ENCODE measurements around the gene DNM3.

The DNM3 gene

DNA sequence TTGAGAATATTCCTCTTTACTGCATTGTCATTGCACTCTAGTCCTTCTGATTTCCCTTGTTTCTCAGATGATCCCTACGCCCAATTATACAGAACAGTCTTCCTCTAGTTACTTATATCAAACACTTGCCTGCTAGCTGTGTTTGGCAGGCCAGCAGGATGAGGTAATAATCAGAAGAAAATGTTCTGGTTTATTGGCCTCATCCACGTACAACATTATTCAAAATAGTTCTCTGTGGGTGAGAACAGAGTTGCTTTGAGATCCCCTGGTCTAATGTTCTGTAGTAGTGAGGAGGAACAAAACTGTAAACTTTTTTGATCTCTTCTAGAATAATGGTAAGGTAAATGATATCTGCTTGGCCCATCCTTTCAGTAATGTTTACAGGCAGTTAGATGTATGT, 556.9 kb downstream of the DNM3 start:
- Histone ChIP-seq H3K36me3 (replicated peaks) (no peaks in the 10 kb centered on the region), H3K27me3 (replicated peaks) (no peaks in the 10 kb centered on the region), H3K4me3 (ENCODE audit: low read depth, low read length) (no peak overlapping the region), H3K27ac (no peak overlapping the region)
- in situ Hi-C loops (cut with HindIII; ENCODE audit: low pct_ligation_motif_present, low sequenced_read_pairs) = no loop called here
- TF ChIP-seq CTCF (IDR thresholded peaks at IDR 0.05; ENCODE audit: low read depth, low read length, missing control alignments) = no peak
- no peak for DNase-seq

DNA sequence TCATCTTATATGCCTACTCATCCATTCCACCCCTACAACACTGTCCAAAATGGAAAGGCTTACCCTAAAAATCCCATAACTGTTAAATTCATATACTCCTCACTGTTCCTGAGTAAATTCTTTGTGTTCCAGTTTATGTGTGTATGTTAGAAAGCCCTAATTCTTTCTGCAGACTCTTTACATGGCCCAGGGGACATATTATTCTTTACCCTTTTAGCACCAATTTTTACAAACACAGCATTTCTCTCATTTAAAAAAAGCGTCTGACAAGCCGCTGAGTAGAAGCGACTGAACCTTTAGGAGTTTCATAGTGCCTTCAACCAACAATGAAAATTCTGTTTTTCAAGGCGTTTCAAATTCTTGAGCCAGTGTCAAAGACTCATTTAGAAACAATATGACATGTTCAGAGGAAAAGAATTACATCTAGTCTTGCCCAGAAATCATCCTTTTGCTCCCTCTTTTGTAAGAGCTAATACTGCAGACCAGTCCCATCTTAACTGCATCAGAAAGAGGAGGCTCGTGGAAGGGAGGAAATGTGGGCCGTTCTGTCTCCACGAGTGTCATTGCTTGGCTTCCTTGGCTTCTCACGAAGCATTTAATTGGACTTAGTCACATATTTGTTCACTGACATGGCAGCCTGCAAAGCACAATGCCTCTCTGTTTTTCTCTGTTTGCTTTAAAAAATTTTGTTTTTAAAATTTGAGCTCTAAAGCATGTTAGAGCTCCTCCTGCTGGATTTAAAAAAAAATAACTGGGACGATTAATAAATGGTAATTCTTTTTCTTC, 557.9 kb downstream of the DNM3 start:
- no peaks in the 10 kb centered on the region for H3K36me3 ChIP-seq (replicated peaks)
- no peaks in the 10 kb centered on the region for H3K27me3 ChIP-seq (replicated peaks)
- peak; percentile 94 for DNase-seq
- in situ Hi-C loops (cut with HindIII; ENCODE audit: low pct_ligation_motif_present, low sequenced_read_pairs) = no loop called here
- peak overlapping the region; percentile 66 for H3K27ac ChIP-seq
- no peak overlapping the region for H3K4me3 ChIP-seq (ENCODE audit: low read depth, low read length)
- peak; percentile 31 for TF ChIP-seq CTCF (IDR thresholded peaks at IDR 0.05; ENCODE audit: low read depth, low read length, missing control alignments)

- in situ Hi-C loops (cut with HindIII; ENCODE audit: low pct_ligation_motif_present, low sequenced_read_pairs) = loop anchor here (25.0 kb wide), 1 partner anchor 388 kb away; no protein-coding TSS in a partner anchor
- Histone ChIP-seq H3K27ac (no peak overlapping the region), H3K27me3 (replicated peaks) (no peaks in the 10 kb centered on the region)
Measured at GRCh38 chr1:172399756-172400721, 558.7 kb downstream of the DNM3 start.

GRCh38 chr1:172400722-172401105, 559.4 kb downstream of the DNM3 start:
- H3K4me3 ChIP-seq (ENCODE audit: low read depth, low read length) = no peak overlapping the region
- in situ Hi-C loops (cut with HindIII; ENCODE audit: low pct_ligation_motif_present, low sequenced_read_pairs) = loop anchor here (25.0 kb wide), 1 partner anchor 388 kb away; no protein-coding TSS in a partner anchor
- no peak overlapping the region for H3K27ac ChIP-seq

More at GRCh38 chr1:172399756-172400721, 558.7 kb downstream of the DNM3 start:
- no peak for TF ChIP-seq CTCF (IDR thresholded peaks at IDR 0.05; ENCODE audit: low read depth, low read length, missing control alignments)
- no peaks in the 10 kb centered on the region for H3K36me3 ChIP-seq (replicated peaks)
- no peak overlapping the region for H3K4me3 ChIP-seq (ENCODE audit: low read depth, low read length)
- no peak for DNase-seq

DNA sequence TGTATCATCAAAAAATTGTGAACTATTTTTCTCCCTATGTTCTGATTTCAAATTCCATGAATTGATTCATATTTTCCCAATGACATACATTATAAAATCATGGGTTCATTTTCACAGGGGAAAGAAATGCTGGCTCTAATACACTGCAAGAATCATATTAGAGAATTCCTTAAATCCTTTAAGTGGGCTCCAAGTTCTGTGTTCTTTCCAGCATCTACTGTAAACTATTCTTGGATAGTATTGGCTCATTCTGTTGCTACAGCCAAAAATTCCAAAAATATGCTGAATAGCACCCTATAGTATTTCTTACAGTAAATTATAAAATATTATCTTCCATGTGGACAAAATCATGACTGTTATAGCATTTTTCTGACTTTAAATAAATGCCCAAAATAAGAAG, 560.2 kb downstream of the DNM3 start:
- Histone ChIP-seq H3K27ac (no peak overlapping the region), H3K4me3 (ENCODE audit: low read depth, low read length) (no peak overlapping the region), H3K27me3 (replicated peaks) (no peaks in the 10 kb centered on the region), H3K36me3 (replicated peaks) (no peaks in the 10 kb centered on the region)
- in situ Hi-C loops (cut with HindIII; ENCODE audit: low pct_ligation_motif_present, low sequenced_read_pairs) = loop anchor here (25.0 kb wide), 1 partner anchor 389 kb away; no protein-coding TSS in a partner anchor
- no peak for TF ChIP-seq CTCF (IDR thresholded peaks at IDR 0.05; ENCODE audit: low read depth, low read length, missing control alignments)
- DNase-seq = no peak

More at GRCh38 chr1:172400722-172401105, 559.4 kb downstream of the DNM3 start:
- Histone ChIP-seq H3K27me3 (replicated peaks) (no peaks in the 10 kb centered on the region), H3K36me3 (replicated peaks) (no peaks in the 10 kb centered on the region)
- TF ChIP-seq CTCF (IDR thresholded peaks at IDR 0.05; ENCODE audit: low read depth, low read length, missing control alignments) = no peak
- no peak for DNase-seq

Data from brain microvascular endothelial cell (primary cell).